ENCODE measurements around the gene NTHL1. TPM values are rescaled to one million over a fixed set of nuclear protein-coding genes. Genes with fewer than 3 reads are reported as not detected.

Gene NTHL1
- total and polyA plus RNA-seq, 9 of the 15 experiments (the other 6 are each of a cell fraction or from before 2014, with no cell fraction given): 1.1 to 58.8 (median 17.6) TPM

- TF ChIP-seq PATZ1 (CRISPR knock-in tag; IDR thresholded peaks at IDR 0.05; ENCODE audit: borderline replicate concordance) (no peak), ESRRA (IDR thresholded peaks at IDR 0.05; ENCODE audit: borderline replicate concordance, low read depth) (no peak), SMAD4 (CRISPR knock-in tag; conservative IDR thresholded peaks at IDR 0.05) (no peak), U2AF2 (optimal IDR thresholded peaks at IDR 0.05; ENCODE audit: low read depth, low read length) (no peak)
- TF ChIP-seq, protein P1, sequence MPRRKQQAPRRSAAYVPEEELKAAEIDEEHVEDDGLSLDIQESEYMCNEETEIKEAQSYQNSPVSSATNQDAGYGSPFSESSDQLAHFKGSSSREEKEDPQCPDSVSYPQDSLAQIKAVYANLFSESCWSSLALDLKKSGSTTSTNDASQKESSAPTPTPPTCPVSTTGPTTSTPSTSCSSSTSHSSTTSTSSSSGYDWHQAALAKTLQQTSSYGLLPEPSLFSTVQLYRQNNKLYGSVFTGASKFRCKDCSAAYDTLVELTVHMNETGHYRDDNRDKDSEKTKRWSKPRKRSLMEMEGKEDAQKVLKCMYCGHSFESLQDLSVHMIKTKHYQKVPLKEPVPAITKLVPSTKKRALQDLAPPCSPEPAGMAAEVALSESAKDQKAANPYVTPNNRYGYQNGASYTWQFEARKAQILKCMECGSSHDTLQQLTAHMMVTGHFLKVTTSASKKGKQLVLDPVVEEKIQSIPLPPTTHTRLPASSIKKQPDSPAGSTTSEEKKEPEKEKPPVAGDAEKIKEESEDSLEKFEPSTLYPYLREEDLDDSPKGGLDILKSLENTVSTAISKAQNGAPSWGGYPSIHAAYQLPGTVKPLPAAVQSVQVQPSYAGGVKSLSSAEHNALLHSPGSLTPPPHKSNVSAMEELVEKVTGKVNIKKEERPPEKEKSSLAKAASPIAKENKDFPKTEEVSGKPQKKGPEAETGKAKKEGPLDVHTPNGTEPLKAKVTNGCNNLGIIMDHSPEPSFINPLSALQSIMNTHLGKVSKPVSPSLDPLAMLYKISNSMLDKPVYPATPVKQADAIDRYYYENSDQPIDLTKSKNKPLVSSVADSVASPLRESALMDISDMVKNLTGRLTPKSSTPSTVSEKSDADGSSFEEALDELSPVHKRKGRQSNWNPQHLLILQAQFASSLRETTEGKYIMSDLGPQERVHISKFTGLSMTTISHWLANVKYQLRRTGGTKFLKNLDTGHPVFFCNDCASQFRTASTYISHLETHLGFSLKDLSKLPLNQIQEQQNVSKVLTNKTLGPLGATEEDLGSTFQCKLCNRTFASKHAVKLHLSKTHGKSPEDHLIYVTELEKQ (CRISPR knock-in tag; IDR thresholded peaks at IDR 0.05): no peak
Observed at GRCh38 chr16:2058420-2058819, 10.8 kb upstream of the NTHL1 start (continued).

Data from K562 (cell line).